Urothelium cell line (cell line): ENCODE data around the gene MAP3K9.
"Not testable (repeated sequence)": the region's sequence is repeated elsewhere in the genome, so short reads cannot be mapped to it uniquely, and the experiment has no call there.

Source experiments
- DNase-seq: peaks from one replicate; pipeline ENCODE4 v3.0.0; 2011; ENCODE audit warnings: low spot score, mixed read lengths
- FAIRE-seq: peaks from 2 replicates; lab custom pipeline; 2011; peaks lifted over from hg19 to GRCh38; lab: Jason Lieb, UNC

MAP3K9 gene

GRCh38 chr14:70809225-70810219 lies at the start of gene MAP3K9:
Gene MAP3K9 (minus strand): TSS chr14:70809513. CDS start chr14:70809171, 342 bp downstream.
- DNase-seq (peak; percentile 100), FAIRE-seq (peak; percentile 99)

- DNase-seq (no peak), FAIRE-seq (no peak)
Observed at GRCh38 chr14:70858641-70859040, 49.3 kb upstream of the MAP3K9 start.

- DNase-seq: no peak
- FAIRE-seq: no peak
Observed at GRCh38 chr14:70857496-70857890, 48.2 kb upstream of the MAP3K9 start.

GRCh38 chr14:70856851-70857495 lies 47.7 kb upstream of the MAP3K9 start:
- FAIRE-seq (peak; percentile 98), DNase-seq (peak; percentile 92)

- FAIRE-seq (peak; percentile 32), DNase-seq (no peak)
Observed at GRCh38 chr14:70855486-70855885, 46.2 kb upstream of the MAP3K9 start.

GRCh38 chr14:70853658-70854057 lies 44.3 kb upstream of the MAP3K9 start:
- DNase-seq, FAIRE-seq: not testable (repeated sequence)

GRCh38 chr14:70847406-70848090 lies 38.2 kb upstream of the MAP3K9 start:
- FAIRE-seq: no peak

GRCh38 chr14:70845601-70846000 lies 36.3 kb upstream of the MAP3K9 start:
- FAIRE-seq (no peak), DNase-seq (no peak)

More at GRCh38 chr14:70847406-70848090, 38.2 kb upstream of the MAP3K9 start:
- no peak for DNase-seq

- FAIRE-seq (no peak), DNase-seq (no peak)
Observed at GRCh38 chr14:70842851-70843462, 33.6 kb upstream of the MAP3K9 start.

GRCh38 chr14:70838076-70838475 lies 28.8 kb upstream of the MAP3K9 start:
- FAIRE-seq (peak; percentile 53), DNase-seq (no peak)

- no peak for DNase-seq
- FAIRE-seq: peak; percentile 58
Observed at GRCh38 chr14:70836946-70837345, 27.6 kb upstream of the MAP3K9 start.

- DNase-seq (no peak), FAIRE-seq (peak; percentile 73)
Observed at GRCh38 chr14:70833884-70834283, 24.6 kb upstream of the MAP3K9 start.

GRCh38 chr14:70832561-70833305 lies 23.4 kb upstream of the MAP3K9 start:
- FAIRE-seq (peak; percentile 61), DNase-seq (no peak)

GRCh38 chr14:70830998-70831781 lies 21.9 kb upstream of the MAP3K9 start:
- FAIRE-seq (peak; percentile 50), DNase-seq (no peak)

- DNase-seq: no peak
- FAIRE-seq: no peak
Observed at GRCh38 chr14:70828188-70828587, 18.9 kb upstream of the MAP3K9 start.

GRCh38 chr14:70827752-70828151 lies 18.4 kb upstream of the MAP3K9 start:
- DNase-seq (no peak), FAIRE-seq (no peak)

GRCh38 chr14:70827347-70827746 lies 18.0 kb upstream of the MAP3K9 start:
- no peak for FAIRE-seq
- no peak for DNase-seq

- DNase-seq (no peak), FAIRE-seq (no peak)
Observed at GRCh38 chr14:70823281-70823680, 14.0 kb upstream of the MAP3K9 start.

- DNase-seq: peak; percentile 84
- peak; percentile 93 for FAIRE-seq
Observed at GRCh38 chr14:70822530-70823185, 13.3 kb upstream of the MAP3K9 start.
